Neural cell (in vitro differentiated cells): ENCODE measurements around the gene FYCO1.

Source experiments
- EP300 ChIP-seq: fragments of 450-650 bp; conservative IDR thresholded peaks from 2 replicates; pipeline ENCODE4 v1.6.1; 2014; ENCODE audit warnings: antibody characterized with exemption, mild to moderate bottlenecking, moderate library complexity; ENCODE audit not compliant: poor library complexity, severe bottlenecking
- TAF1 ChIP-seq: IDR thresholded peaks from 2 replicates; pipeline ENCODE4 v1.6.1; 2012; ENCODE audit warnings: low read depth

GRCh38 chr3:45960289-45960688, 35.3 kb downstream of the FYCO1 start:
- TF ChIP-seq TAF1 (no peak), EP300 (no peak)
